ENCODE data around the gene IL11. TPM values are rescaled to one million over a fixed set of nuclear protein-coding genes. Genes with fewer than 3 reads are reported as not detected.
"Not testable (repeated sequence)": the region's sequence is repeated elsewhere in the genome, so short reads cannot be mapped to it uniquely, and the experiment has no call there.

The IL11 gene
- total RNA-seq, 1 donor from 2014 or later, result 10.0 TPM

DNA sequence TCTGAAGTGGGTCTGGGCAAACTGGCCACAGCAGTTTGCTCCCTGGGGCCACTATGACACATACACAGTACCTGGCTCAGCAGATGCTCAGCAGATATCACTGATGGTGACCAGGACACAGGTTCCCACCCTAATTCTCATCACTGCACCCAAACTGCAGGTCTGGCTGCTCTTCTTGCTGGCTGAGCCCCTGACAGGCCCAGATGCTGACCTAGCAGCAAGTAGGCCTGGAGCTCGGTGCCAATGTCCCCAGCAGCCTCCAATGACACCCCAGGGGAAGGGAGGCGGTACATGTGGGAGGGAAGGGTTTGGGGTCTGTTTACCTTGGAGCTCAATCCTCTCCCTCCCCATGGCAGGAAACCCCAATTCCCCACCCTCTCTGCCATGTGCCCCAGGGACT, 32.2 kb upstream of the IL11 start:
- Mint-ChIP-seq H3K36me3 (peaks cover 31% of the 10 kb centered on the region), H3K9me3 (no peaks in the 10 kb centered on the region), H3K4me3 (no peak overlapping the region), H3K27me3 (ENCODE audit: low read depth) (no peaks in the 10 kb centered on the region), H3K27ac (no peak overlapping the region), H3K4me1 (peaks cover 16% of the 10 kb centered on the region)
- TF ChIP-seq, protein P1, sequence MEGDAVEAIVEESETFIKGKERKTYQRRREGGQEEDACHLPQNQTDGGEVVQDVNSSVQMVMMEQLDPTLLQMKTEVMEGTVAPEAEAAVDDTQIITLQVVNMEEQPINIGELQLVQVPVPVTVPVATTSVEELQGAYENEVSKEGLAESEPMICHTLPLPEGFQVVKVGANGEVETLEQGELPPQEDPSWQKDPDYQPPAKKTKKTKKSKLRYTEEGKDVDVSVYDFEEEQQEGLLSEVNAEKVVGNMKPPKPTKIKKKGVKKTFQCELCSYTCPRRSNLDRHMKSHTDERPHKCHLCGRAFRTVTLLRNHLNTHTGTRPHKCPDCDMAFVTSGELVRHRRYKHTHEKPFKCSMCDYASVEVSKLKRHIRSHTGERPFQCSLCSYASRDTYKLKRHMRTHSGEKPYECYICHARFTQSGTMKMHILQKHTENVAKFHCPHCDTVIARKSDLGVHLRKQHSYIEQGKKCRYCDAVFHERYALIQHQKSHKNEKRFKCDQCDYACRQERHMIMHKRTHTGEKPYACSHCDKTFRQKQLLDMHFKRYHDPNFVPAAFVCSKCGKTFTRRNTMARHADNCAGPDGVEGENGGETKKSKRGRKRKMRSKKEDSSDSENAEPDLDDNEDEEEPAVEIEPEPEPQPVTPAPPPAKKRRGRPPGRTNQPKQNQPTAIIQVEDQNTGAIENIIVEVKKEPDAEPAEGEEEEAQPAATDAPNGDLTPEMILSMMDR (IDR thresholded peaks at IDR 0.05; ENCODE audit: unreplicated experiment), result no peak
- DNase-seq (ENCODE audit: low spot score in 2 of 2, unreplicated experiment in 2 of 2), result no peak

DNA sequence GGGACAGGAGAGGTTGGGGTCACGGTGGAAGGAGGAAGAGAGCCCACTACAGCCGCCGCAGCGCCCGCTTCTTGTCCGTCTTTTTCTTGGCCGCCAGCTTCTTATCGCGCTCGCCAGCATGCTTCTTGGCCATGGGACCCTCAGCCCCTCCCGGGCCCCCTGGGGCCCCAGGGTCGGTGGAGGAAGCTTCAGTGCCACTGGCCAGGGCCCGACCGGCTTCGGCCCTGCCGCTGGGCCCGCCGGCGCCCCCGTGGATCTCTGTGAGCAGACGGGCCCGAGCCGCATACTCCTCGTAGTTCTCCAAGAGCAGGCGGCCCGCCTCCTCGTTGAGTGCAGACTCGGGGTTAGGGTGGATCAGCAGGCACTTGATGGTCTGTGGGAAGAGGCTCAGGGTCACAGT, 31.1 kb upstream of the IL11 start:
- H3K9me3 Mint-ChIP-seq; H3K27me3 Mint-ChIP-seq (ENCODE audit: low read depth); H3K4me1 Mint-ChIP-seq; H3K27ac Mint-ChIP-seq; DNase-seq (ENCODE audit: low spot score in 2 of 2, unreplicated experiment in 2 of 2); H3K4me3 Mint-ChIP-seq: not testable (repeated sequence)
- peaks cover 31% of the 10 kb centered on the region for H3K36me3 Mint-ChIP-seq

DNA sequence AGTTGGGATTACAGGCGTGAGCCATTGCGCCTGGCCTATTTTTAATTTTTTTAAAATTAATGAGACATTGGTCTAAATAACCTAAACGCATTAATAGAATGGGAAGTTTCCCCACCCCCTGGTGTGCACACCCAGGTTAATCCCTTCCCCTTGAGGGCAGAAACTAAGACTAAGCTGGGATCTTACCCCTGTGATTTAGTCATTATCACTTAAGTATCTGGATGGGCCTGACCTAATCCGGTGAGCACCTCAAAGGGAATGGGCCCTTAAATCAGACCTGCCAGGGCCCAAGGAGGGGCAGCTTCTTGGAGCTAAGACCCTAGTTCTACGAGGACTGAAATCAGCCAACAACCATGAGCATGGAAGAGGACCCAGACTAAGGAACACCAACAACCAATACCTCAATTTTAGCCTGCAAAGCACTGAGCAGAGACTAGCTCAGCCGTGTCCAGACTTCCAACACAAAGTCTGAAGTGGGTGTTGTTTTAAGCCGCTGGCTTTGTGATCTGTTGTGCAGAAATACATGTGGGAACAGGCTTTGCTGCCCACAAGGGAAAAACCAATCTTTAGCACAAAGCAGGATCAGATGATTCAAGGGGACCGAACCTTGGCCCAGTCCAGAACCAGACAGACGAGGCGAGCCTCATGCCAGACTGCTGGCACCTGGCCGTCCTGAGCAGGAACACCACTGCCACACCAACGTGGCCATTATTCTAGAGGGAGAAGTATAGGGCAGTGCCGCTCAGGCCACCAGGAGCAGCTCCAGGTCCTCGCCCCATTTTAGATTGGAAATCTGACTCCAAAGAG, 30.2 kb upstream of the IL11 start:
- H3K27me3 Mint-ChIP-seq (ENCODE audit: low read depth), result no peaks in the 10 kb centered on the region
- H3K36me3 Mint-ChIP-seq, result peaks cover 24% of the 10 kb centered on the region
- H3K9me3 Mint-ChIP-seq, result no peaks in the 10 kb centered on the region
- peak overlapping the region; percentile 50 for H3K27ac Mint-ChIP-seq
- DNase-seq (ENCODE audit: low spot score in 2 of 2, unreplicated experiment in 2 of 2), result no peak
- H3K4me1 Mint-ChIP-seq, result peaks cover under 1% of the 10 kb centered on the region
- H3K4me3 Mint-ChIP-seq, result no peak overlapping the region
- TF ChIP-seq, protein P1 (IDR thresholded peaks at IDR 0.05; ENCODE audit: unreplicated experiment), result no peak

DNA sequence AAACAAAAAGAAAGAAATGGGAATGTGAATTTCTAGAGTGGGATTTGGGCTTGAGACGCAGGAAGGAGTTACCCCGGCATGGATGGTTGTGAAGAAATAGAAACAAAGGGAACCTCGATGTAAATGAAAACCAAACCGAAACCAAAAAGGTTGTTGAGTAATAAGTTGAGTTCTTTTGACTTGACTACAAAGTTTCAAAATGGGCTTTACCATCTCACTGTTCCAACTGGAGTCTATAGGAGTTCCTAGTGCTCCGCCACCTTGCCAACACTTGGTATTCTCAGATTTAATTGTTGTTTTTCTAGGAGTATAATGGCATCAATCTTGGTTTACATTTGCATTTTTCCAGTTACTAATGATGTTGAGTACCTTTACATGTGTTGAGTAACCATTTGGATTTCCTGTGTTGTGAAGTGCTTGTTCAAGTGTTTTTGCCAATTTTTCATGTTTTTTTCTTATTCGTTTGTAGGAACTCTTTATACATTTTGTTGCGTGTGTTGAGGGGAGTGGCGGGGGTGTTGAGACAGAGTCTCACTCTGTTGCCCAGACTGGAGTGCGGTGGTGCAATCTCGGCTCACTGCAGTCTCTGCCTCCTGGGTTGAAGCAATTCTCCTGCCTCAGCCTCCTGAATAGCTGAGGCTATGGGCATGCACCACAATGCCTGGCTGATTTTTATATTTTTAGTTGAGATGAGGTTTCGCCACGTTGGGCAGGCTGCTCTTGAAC, 28.1 kb upstream of the IL11 start:
- TF ChIP-seq, protein P1 (IDR thresholded peaks at IDR 0.05; ENCODE audit: unreplicated experiment), result no peak
- H3K36me3 Mint-ChIP-seq, result peaks cover 19% of the 10 kb centered on the region
- no peak overlapping the region for H3K27ac Mint-ChIP-seq
- H3K27me3 Mint-ChIP-seq (ENCODE audit: low read depth), result no peaks in the 10 kb centered on the region
- no peak overlapping the region for H3K4me3 Mint-ChIP-seq
- H3K9me3 Mint-ChIP-seq, result no peaks in the 10 kb centered on the region
- peaks cover under 1% of the 10 kb centered on the region for H3K4me1 Mint-ChIP-seq
- no peak for DNase-seq (ENCODE audit: low spot score in 2 of 2, unreplicated experiment in 2 of 2)

DNA sequence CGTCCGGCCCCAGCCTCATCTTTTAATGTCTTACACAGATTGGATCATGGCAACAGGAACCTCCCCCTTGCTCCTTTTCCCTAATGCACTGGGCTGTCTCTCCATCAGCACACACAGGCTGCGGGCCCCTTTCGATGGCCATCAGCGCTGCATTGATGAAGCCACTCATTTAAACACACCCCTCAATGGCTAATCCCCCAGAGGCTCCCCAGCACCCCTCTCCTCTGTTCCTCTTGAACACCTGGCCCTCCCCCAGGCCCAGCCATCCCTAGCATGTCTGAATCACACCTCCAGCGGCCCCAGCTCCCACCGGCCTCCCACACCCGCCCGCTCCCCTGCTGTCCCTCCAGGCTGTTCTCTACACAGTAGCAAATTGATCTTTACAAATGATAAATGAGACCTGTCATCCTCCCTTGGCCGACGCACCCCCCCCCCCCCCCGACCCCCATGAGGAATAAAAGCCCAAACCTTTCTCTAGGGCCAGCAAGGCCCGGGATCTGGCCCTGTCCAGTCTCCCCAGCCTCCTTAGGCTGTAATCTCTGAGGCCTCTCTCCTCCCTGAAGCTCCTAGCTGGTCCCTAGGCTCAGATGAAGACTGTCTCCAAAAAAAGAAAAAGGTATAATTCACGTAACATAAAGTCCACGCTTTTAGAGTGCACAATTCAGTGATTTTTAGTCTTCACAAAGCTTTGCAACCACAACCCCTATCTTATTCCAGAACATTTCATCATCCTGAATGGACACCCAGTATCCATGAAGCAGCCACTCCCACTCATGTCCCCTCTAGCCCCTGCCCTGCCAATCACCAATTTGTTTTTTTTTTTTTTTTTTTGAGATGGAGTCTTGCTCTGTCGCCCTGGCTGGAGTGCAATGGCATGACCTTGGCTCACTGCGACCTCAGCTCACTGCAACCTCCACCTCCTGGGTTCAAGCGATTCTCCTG, 22.8 kb upstream of the IL11 start:
- no peak for DNase-seq (ENCODE audit: low spot score in 2 of 2, unreplicated experiment in 2 of 2)
- H3K36me3 Mint-ChIP-seq, result peaks cover 15% of the 10 kb centered on the region
- TF ChIP-seq, protein P1 (IDR thresholded peaks at IDR 0.05; ENCODE audit: unreplicated experiment), result no peak
- H3K27ac Mint-ChIP-seq, result no peak overlapping the region
- peaks cover 26% of the 10 kb centered on the region for H3K4me1 Mint-ChIP-seq
- H3K4me3 Mint-ChIP-seq, result no peak overlapping the region
- H3K9me3 Mint-ChIP-seq, result no peaks in the 10 kb centered on the region
- no peaks in the 10 kb centered on the region for H3K27me3 Mint-ChIP-seq (ENCODE audit: low read depth)
